ENCODE data around the gene LASP1. TPM values are rescaled to one million over a fixed set of nuclear protein-coding genes. Genes with fewer than 3 reads are reported as not detected.

LASP1 gene
- total RNA-seq, 4 donors from 2014 or later: 51.8 to 76.2 (median 63.9) TPM

DNA sequence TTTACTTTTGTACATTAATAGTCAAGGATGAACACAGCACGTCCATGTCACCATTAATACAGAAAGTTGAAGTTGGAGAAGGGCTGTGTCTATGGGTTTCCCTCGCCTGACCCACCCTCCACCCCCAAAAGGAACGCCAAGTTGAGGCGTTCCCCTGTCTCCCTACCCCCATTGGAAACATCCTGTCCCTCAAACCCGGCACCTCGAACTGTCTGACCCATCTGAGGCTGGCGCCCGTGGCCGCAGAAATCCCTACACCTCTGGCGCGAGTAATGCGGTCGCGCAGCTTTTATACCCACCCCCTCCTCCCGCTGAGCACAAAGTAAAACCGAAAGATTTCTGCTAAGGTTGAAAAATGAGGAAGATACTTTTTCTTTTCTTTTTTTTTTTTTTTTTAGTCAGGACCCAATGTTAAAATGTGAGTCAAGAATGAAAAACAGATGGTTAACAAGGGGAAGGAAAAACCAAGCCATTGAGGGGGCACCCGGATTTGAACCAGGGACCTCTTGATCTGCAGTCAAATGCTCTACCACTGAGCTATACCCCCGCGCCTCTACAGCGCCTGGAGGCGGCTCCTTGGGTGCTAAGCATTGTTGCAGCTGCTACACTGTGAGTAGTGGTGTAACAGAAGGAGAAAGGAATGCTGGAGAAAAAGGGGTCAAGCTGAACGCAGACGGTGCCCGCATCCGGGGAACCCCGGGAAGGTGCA, 887 bp upstream of the LASP1 start:
- 1 to 2% methylated on average over 26 of the region's 26 CpGs for WGBS, 2 donors
- peak; percentile 92 to 99 for DNase-seq (ENCODE audit: low spot score in 2 of 2)
- intact Hi-C loops (cut with DNase I; ENCODE audit: low total_unique reads): no loop called here
- peak overlapping the region; percentile 99 for H3K4me3 ChIP-seq (ENCODE audit: low read depth, poor library complexity, severe bottlenecking)
- TF ChIP-seq POLR2A (IDR thresholded peaks at IDR 0.05): no peak
- TF ChIP-seq, protein P1, sequence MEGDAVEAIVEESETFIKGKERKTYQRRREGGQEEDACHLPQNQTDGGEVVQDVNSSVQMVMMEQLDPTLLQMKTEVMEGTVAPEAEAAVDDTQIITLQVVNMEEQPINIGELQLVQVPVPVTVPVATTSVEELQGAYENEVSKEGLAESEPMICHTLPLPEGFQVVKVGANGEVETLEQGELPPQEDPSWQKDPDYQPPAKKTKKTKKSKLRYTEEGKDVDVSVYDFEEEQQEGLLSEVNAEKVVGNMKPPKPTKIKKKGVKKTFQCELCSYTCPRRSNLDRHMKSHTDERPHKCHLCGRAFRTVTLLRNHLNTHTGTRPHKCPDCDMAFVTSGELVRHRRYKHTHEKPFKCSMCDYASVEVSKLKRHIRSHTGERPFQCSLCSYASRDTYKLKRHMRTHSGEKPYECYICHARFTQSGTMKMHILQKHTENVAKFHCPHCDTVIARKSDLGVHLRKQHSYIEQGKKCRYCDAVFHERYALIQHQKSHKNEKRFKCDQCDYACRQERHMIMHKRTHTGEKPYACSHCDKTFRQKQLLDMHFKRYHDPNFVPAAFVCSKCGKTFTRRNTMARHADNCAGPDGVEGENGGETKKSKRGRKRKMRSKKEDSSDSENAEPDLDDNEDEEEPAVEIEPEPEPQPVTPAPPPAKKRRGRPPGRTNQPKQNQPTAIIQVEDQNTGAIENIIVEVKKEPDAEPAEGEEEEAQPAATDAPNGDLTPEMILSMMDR (IDR thresholded peaks at IDR 0.05): no peak

DNA sequence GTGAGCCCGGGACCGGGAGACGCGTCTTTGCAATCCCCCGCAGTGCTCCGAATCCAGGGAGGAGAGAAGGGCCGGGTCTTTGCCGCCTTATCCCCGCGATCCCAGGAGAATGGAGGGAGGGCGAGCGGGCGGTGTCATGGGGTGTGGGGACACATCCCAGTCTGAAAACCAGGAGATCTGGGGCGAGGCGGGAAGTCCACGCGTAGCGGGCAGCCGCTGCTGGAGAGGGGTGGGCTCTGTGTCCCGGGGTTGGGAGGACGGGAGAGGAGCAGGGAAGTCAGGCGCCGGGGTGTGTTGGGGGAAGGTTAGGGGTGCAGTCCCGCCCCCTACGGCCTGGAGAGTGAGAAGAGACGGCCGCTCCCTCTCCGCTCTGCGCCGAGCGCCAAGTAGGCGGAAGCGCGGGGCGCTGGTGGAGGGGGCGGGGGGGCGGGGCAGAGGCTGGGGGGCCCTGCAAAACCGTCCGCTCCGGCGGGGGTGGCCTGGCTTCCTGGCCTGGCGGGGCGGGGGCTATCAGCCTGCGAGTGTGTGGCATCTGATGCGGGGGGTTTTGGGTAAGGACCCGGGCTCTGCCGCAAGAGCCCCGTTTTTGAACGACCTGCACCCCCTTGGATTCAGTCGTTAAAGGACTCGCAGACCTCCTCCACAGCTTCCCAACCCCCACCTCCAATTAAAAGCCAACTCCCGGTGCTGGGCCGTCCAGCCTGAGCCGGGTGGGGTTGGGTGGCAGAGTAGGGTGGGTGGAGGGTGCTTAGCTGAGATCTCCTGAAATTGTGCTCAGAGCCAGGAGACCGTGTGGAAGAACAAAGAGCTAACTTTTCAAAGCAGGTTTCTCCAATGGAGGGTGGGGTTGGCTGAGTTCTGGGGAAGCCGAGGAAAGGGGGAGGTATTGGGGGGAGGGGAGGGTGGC, 654 bp downstream of the LASP1 start:
- WGBS, 2 donors: 0 to 1% methylated on average over 26 to 44 of the region's 56 CpGs
- H3K4me3 ChIP-seq (ENCODE audit: low read depth, poor library complexity, severe bottlenecking): peak overlapping the region; percentile 99
- TF ChIP-seq, protein P1 (IDR thresholded peaks at IDR 0.05): no peak
- no peak for TF ChIP-seq POLR2A (IDR thresholded peaks at IDR 0.05)
- peak; percentile 77 to 95 for DNase-seq (ENCODE audit: low spot score in 2 of 2)
- intact Hi-C loops (cut with DNase I; ENCODE audit: low total_unique reads): no loop called here

DNA sequence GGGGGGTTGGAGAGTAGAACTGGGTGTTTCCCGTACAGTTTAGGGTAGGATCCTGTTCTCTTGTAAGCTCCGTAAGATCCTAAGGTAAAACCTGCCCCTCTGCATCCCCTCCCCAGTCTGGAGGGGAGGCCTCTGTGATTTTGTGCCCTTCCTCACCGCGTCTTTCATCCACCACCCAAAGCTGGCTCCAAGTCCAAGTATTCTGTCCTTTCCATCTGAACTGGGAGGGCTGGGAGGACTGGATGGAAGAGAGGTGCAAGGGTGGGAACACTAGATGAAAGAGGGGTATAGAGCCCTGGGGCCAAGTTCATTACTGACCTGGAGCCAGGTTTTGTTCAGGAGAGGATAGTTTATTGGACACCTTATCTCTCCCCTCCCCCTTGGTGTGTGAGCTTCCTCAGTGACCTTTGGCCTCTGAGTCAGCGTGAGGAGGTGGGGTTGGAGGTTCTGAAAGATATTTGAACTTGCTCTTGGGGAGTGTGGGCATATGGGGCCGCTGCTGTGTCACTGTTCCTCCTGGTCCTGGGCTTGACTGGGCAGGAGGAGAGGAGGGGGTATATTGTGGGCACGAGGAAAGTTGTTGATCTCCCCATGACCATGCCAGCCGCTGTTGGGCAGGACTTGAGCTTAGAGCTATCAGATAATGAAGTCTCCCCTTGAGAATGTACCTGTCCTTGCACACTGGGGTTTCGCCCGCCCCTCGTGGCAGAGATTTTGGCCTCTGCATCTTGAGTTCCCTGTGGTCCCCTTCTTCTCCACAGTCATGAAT, 1.6 kb downstream of the LASP1 start:
- WGBS, 2 donors: 17 to 18% methylated on average over 11 of the region's 11 CpGs
- intact Hi-C loops (cut with DNase I; ENCODE audit: low total_unique reads): no loop called here
- H3K4me3 ChIP-seq (ENCODE audit: low read depth, poor library complexity, severe bottlenecking): peak overlapping the region; percentile 50
- peak; percentile 75 to 93 for DNase-seq (ENCODE audit: low spot score in 2 of 2)
- TF ChIP-seq, protein P1 (IDR thresholded peaks at IDR 0.05): no peak
- TF ChIP-seq POLR2A (IDR thresholded peaks at IDR 0.05): no peak

DNA sequence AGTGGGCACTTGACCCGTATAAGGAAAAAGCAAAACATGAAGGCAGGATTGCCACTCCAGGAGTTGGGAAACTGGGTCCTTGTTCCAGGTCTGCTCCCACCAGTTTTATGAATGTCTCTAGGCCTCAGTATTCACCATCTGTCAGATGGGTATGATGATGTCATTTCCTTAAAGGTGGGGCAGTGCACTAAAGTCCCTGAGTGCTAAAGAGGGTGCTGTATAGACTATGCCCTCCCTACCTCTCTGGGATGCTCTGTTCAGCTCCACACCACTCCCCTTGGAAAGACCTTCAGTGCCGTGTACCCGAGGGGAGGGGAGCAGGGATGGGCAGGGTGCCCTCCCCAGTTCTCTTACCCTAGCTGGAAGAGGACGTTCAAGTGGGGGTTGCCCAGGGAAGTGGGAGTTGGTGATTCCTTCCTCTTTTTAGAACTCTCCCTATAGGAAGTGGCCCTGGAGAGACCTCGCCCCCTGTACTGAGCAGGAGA, 2.2 kb downstream of the LASP1 start:
- no peak for DNase-seq (ENCODE audit: low spot score in 2 of 2)
- TF ChIP-seq, protein P1 (IDR thresholded peaks at IDR 0.05): no peak
- no peak for TF ChIP-seq POLR2A (IDR thresholded peaks at IDR 0.05)
- WGBS, 2 donors: 28 to 33% methylated on average over 5 of the region's 5 CpGs
- no peak overlapping the region for H3K4me3 ChIP-seq (ENCODE audit: low read depth, poor library complexity, severe bottlenecking)
- intact Hi-C loops (cut with DNase I; ENCODE audit: low total_unique reads): no loop called here

DNA sequence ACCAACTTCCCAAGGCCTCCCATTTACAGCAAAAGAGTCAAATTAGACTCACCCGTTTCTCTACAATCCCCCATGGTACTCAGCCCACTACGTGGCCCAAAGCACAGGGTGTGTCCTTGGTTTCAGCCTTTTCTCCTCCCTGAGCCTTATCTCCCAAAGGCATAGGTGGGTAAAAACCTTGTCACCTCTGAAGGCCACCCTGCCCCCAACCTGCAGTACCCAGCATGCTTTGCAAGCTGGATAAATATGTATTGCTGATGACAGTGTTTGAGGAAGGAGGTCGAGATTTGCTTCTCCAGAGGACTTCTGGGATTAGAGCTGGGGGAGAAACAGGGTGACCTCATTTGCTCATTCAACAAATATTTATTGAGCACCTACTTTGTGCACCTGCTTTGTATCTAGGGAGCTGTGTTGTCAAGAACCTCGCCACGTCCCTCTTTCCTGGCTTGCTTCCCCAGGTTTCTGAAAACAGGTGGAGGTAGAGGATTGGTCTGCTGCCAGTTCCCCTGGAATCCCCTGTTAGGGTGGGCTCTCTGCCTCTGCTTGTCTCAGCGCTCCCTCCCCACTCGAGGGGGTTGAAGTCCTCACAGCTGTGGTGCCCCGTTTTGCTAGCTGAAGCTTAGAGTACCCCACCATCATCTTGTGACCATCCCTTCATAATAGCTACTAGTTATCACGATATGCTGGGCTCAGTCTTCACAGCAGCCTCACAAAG, 3.0 kb downstream of the LASP1 start:
- TF ChIP-seq, protein P1 (IDR thresholded peaks at IDR 0.05): no peak
- TF ChIP-seq POLR2A (IDR thresholded peaks at IDR 0.05): no peak
- intact Hi-C loops (cut with DNase I; ENCODE audit: low total_unique reads): no loop called here
- 40 to 44% methylated on average over 9 of the region's 9 CpGs for WGBS, 2 donors
- no peak overlapping the region for H3K4me3 ChIP-seq (ENCODE audit: low read depth, poor library complexity, severe bottlenecking)
- DNase-seq (ENCODE audit: low spot score in 2 of 2): no peak
